HG03571 (cell line): ENCODE measurements around the gene MRPS2.
"Not testable (repeated sequence)": the region's sequence is repeated elsewhere in the genome, so short reads cannot be mapped to it uniquely, and the experiment has no call there.

Experiments used
- ATAC-seq: cut with Tn5 transposase; IDR thresholded peaks from one replicate; pipeline ENCODE4 v1.9.1; 2021; ENCODE audit not compliant: unreplicated experiment

MRPS2 gene

GRCh38 chr9:135514342-135515082, 14.0 kb downstream of the MRPS2 start:
- ATAC-seq, result no peak

GRCh38 chr9:135515083-135515951, 14.8 kb downstream of the MRPS2 start:
- no peak for ATAC-seq

GRCh38 chr9:135516132-135516860, 15.8 kb downstream of the MRPS2 start:
- ATAC-seq, result no peak

GRCh38 chr9:135517407-135517822, 16.9 kb downstream of the MRPS2 start:
- no peak for ATAC-seq

GRCh38 chr9:135519179-135519971, 18.9 kb downstream of the MRPS2 start:
- no peak for ATAC-seq

GRCh38 chr9:135520916-135521607, 20.6 kb downstream of the MRPS2 start, which contains the start of gene LCN1:
LCN1 (plus strand) TSS chr9:135521440; CDS start chr9:135521498, 58 bp downstream.
- no peak for ATAC-seq

GRCh38 chr9:135521608-135522095, 21.2 kb downstream of the MRPS2 start:
- ATAC-seq, result no peak

GRCh38 chr9:135522137-135522877, 21.8 kb downstream of the MRPS2 start:
- ATAC-seq, result no peak

- ATAC-seq, result no peak
These were observed 22.4 kb downstream of the MRPS2 start for GRCh38 chr9:135522931-135523330.

GRCh38 chr9:135523521-135524129, 23.1 kb downstream of the MRPS2 start:
- ATAC-seq, result no peak

- no peak for ATAC-seq
These were observed 23.8 kb downstream of the MRPS2 start for GRCh38 chr9:135524130-135524861.

- ATAC-seq, result no peak
These were observed 25.0 kb downstream of the MRPS2 start for GRCh38 chr9:135525241-135526088.

- no peak for ATAC-seq
These were observed 25.7 kb downstream of the MRPS2 start for GRCh38 chr9:135526089-135526729.

- ATAC-seq, result no peak
These were observed 26.5 kb downstream of the MRPS2 start for GRCh38 chr9:135526730-135527571.

GRCh38 chr9:135528842-135529435, 28.5 kb downstream of the MRPS2 start:
- ATAC-seq, result not testable (repeated sequence)
